OCI-LY3 (cell line): Measurements from ENCODE around the gene UBAC2.

Experiments used
- CTCF ChIP-seq: fragments of 200-600, 300-600 bp; sonication (generic); IDR thresholded peaks from 2 replicates; pipeline ENCODE4 v1.5.1; 2014; ENCODE audit warnings: antibody characterized with exemption, low read length, low read depth
- EZH2phosphoT487 ChIP-seq: fragments of 200-600 bp; shearing (Covaris generic); IDR thresholded peaks from 2 replicates; pipeline ENCODE4 v1.6.1; 2018; ENCODE audit warnings: antibody characterized with exemption, mixed run types, low read depth

DNA sequence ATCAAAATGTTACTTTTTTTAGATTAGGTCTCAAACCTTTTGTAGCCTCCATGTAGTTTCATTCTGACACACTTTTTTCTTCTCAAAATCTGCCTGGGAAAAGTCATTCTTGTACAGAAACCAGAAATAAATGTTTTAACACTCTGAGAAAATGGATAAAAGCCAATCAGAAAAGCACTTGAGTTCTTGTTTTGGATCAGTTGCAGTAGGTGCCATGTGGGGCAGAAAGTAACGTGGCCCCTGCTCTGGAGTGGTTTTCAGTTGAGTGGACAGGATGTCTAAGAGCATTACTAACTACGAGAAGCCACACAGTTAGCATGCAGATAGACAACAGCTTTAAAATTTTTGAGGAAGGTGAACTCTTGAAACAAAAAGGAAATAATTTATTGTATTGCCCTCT lies 87.4 kb downstream of the UBAC2 start:
- no peak for TF ChIP-seq CTCF
- peak; percentile 86 for TF ChIP-seq EZH2phosphoT487
